Measurements from ENCODE around the gene HSPB6. TPM values are rescaled to one million over a fixed set of nuclear protein-coding genes. Genes with fewer than 3 reads are reported as not detected.
A peak's percentile ranks its signal among the peaks of the same experiment; 100 is the strongest.

The HSPB6 gene
- total and polyA plus RNA-seq, 9 donors = 44.9 to 434 (median 232) TPM

DNA sequence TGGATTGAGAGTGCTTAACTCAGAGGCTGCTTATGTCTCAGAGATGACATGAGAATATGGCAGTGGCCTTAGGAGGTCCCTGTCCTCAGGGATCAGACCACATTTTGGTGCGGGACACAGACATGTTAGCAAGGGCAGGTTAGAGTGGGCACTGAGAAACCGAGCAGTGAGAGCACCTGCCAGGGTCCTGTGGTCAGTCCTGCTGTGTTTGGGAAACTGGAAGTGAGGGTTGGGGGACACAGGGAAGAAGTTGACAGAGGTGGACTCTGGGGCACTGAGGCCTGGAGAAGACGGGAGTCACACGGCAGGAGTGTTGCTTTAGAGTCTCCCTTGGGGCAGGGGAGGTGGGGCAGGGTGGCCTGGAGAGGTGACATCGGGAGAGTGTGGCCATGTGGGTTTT is 21.9 kb downstream of the HSPB6 start:
- H3K36me3 ChIP-seq = no peaks in the 10 kb centered on the region
- intact Hi-C loops (cut with DNase I) = no loop called here
- TF ChIP-seq POLR2A (IDR thresholded peaks at IDR 0.05) = no peak
- TF ChIP-seq EP300 (IDR thresholded peaks at IDR 0.05) = no peak
- TF ChIP-seq, protein P1, sequence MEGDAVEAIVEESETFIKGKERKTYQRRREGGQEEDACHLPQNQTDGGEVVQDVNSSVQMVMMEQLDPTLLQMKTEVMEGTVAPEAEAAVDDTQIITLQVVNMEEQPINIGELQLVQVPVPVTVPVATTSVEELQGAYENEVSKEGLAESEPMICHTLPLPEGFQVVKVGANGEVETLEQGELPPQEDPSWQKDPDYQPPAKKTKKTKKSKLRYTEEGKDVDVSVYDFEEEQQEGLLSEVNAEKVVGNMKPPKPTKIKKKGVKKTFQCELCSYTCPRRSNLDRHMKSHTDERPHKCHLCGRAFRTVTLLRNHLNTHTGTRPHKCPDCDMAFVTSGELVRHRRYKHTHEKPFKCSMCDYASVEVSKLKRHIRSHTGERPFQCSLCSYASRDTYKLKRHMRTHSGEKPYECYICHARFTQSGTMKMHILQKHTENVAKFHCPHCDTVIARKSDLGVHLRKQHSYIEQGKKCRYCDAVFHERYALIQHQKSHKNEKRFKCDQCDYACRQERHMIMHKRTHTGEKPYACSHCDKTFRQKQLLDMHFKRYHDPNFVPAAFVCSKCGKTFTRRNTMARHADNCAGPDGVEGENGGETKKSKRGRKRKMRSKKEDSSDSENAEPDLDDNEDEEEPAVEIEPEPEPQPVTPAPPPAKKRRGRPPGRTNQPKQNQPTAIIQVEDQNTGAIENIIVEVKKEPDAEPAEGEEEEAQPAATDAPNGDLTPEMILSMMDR (IDR thresholded peaks at IDR 0.05) = no peak
- no peaks in the 10 kb centered on the region for H3K27me3 ChIP-seq
- no peaks in the 10 kb centered on the region for H3K9me3 ChIP-seq
- 69 to 83% (median 80%) methylated on average over 5 of the region's 5 CpGs for WGBS, 3 donors
- no peak overlapping the region for H3K4me3 ChIP-seq
- peaks cover 4% of the 10 kb centered on the region for H3K4me1 ChIP-seq (ENCODE audit: insufficient read depth)
- no peak overlapping the region for H3K27ac ChIP-seq
- no peak for DNase-seq

DNA sequence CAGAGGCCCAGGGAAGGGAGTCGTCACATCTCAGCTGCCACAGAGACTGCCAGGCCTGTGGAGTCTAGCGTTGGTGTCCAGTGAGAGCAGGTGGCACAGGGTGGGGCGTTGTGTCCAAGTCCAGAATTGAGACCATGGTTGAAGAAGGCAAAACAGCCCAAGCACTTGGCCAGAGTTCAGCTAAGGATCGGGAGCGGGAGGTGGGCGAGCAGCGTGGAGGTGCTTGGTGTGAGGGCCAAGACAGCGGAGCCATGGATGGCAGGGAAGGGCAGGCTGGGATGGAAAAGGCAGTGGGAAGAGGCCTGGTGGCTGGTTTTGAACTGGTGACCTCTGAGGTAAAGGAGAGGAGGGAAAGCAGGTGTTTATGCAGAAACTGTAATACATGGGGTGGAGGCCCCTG is 22.6 kb downstream of the HSPB6 start:
- WGBS, 3 donors = 89 to 94% (median 90%) methylated on average over 8 of the region's 8 CpGs
- no peaks in the 10 kb centered on the region for H3K36me3 ChIP-seq
- intact Hi-C loops (cut with DNase I) = no loop called here
- H3K27ac ChIP-seq = no peak overlapping the region
- TF ChIP-seq, protein P1 (IDR thresholded peaks at IDR 0.05) = no peak
- TF ChIP-seq POLR2A (IDR thresholded peaks at IDR 0.05) = no peak
- no peak for TF ChIP-seq EP300 (IDR thresholded peaks at IDR 0.05)
- DNase-seq = peak in 1 of 5 donors; percentile 31
- no peak overlapping the region for H3K4me3 ChIP-seq
- no peaks in the 10 kb centered on the region for H3K27me3 ChIP-seq
- no peaks in the 10 kb centered on the region for H3K4me1 ChIP-seq (ENCODE audit: insufficient read depth)
- H3K9me3 ChIP-seq = no peaks in the 10 kb centered on the region

DNA sequence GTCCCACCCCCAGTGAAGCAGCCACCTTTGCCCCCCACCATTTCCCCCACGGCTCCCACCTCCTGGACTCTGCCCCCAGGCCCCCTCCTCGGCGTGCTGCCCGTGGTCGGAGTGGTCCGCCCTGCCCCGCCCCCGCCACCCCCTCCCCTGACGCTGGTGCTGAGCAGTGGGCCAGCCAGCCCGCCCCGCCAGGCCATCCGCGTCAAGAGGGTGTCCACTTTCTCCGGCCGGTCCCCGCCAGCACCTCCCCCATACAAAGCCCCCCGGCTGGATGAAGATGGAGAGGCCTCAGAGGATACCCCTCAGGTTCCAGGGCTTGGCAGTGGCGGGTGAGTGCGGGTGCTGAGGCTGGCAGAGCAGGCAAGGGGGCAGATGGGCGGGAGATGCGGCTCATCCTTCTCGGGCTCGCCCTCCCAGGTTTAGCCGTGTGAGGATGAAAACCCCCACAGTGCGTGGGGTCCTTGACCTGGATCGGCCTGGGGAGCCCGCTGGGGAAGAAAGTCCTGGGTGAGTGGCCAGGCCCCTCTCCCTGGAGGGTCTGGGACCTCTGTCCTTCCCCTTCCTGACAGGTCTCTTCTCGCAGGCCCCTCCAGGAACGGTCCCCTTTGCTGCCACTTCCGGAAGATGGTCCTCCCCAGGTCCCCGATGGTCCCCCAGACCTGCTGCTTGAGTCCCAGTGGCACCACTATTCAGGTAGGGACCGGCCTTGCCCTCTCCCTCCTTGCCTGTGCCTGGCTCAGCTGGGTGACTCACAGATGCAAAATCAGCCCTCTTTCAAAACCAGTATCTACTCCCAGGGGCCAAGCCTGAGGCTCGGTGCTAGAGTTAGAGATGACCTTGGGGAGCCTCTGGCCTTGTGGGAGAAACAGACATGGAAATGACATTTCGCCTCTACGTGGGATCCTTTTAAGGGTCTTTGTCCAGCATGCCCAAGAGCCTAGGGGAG is 23.4 kb downstream of the HSPB6 start:
- no peak overlapping the region for H3K4me3 ChIP-seq
- H3K4me1 ChIP-seq (ENCODE audit: insufficient read depth) = no peaks in the 10 kb centered on the region
- TF ChIP-seq POLR2A (IDR thresholded peaks at IDR 0.05) (no peak), EP300 (IDR thresholded peaks at IDR 0.05) (no peak)
- TF ChIP-seq, protein P1 (IDR thresholded peaks at IDR 0.05) = no peak
- no peaks in the 10 kb centered on the region for H3K27me3 ChIP-seq
- H3K9me3 ChIP-seq = no peaks in the 10 kb centered on the region
- DNase-seq = peak in 2 of 5 donors; percentile 26 to 35
- intact Hi-C loops (cut with DNase I) = no loop called here
- WGBS, 3 donors = 78 to 81% (median 78%) methylated on average over 23 to 35 of the region's 35 CpGs
- no peaks in the 10 kb centered on the region for H3K36me3 ChIP-seq
- H3K27ac ChIP-seq = no peak overlapping the region

DNA sequence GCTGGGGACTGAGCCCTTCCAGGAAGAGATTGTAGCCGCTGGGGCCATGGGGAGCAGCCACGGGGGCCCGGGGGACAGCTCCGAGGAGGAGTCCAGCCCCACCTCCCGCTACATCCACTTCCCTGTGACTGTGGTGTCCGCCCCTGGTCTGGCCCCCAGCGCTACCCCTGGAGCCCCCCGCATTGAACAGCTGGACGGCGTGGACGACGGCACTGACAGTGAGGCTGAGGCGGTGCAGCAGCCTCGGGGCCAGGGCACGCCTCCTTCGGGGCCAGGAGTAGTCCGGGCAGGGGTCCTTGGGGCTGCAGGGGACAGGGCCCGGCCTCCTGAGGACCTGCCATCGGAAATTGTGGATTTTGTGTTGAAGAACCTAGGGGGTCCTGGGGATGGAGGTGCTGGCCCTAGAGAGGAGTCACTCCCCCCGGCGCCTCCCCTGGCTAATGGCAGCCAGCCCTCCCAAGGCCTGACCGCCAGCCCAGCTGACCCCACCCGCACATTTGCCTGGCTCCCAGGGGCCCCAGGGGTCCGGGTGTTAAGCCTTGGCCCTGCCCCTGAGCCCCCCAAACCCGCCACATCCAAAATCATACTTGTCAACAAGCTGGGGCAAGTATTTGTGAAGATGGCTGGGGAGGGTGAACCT is 24.2 kb downstream of the HSPB6 start:
- TF ChIP-seq POLR2A (IDR thresholded peaks at IDR 0.05) (no peak), EP300 (IDR thresholded peaks at IDR 0.05) (no peak)
- TF ChIP-seq, protein P1 (IDR thresholded peaks at IDR 0.05) = no peak
- DNase-seq = peak in 2 of 5 donors; percentile 22 to 30
- intact Hi-C loops (cut with DNase I) = no loop called here
- 79 to 83% (median 80%) methylated on average over 20 to 25 of the region's 25 CpGs for WGBS, 3 donors
- no peak overlapping the region for H3K4me3 ChIP-seq
- H3K27ac ChIP-seq = no peak overlapping the region
- H3K27me3 ChIP-seq = no peaks in the 10 kb centered on the region
- no peaks in the 10 kb centered on the region for H3K4me1 ChIP-seq (ENCODE audit: insufficient read depth)
- H3K9me3 ChIP-seq = no peaks in the 10 kb centered on the region
- no peaks in the 10 kb centered on the region for H3K36me3 ChIP-seq

Data from ovary (tissue), 9 donors.